GM21528 (cell line): Measurements from ENCODE around the gene UBAP2.

Experiments used
- ATAC-seq: cut with Tn5 transposase; IDR thresholded peaks from one replicate; pipeline ENCODE4 v1.9.1; 2021; ENCODE audit warnings: mild to moderate bottlenecking, moderate library complexity; ENCODE audit not compliant: unreplicated experiment, low FRiP score

The UBAP2 gene

DNA sequence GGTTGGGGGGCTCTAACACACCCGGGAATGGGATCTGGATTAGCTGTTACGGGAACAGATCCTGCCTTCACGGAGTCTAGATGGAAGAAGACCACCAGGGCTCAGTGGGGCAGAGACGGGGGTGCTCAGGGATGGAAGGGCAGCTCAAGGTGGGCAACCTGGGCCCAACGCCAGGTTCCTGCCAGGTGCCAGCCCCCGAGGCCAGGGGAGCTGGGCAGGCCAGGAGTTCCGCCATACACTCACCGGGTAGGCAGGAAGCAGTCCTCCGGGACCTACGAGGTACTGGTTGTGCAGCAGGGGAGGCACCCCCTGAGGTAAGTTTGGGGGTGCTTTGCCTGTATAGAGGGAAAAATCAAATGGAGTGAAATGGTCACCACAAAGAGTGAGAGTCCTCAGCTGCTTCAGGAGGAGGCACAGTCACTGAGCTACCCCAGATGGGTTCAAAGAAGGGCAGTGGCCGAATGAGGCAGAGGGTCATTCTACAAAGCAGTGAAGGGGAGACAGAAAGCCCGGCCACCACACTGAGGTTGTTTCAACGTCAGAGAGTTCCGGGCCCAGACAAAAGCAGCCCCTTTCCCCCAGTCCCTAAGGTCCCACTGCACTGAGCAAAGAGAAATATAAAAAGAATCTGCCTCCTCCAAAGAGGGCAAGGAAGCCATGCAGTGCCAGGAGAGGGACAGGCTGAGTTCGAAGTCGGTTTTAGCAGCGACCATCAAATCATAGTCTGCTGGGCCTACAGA, 121.8 kb downstream of the UBAP2 start:
- ATAC-seq = no peak

GRCh38 chr9:33924978-33925797, 123.5 kb downstream of the UBAP2 start:
- no peak for ATAC-seq

DNA sequence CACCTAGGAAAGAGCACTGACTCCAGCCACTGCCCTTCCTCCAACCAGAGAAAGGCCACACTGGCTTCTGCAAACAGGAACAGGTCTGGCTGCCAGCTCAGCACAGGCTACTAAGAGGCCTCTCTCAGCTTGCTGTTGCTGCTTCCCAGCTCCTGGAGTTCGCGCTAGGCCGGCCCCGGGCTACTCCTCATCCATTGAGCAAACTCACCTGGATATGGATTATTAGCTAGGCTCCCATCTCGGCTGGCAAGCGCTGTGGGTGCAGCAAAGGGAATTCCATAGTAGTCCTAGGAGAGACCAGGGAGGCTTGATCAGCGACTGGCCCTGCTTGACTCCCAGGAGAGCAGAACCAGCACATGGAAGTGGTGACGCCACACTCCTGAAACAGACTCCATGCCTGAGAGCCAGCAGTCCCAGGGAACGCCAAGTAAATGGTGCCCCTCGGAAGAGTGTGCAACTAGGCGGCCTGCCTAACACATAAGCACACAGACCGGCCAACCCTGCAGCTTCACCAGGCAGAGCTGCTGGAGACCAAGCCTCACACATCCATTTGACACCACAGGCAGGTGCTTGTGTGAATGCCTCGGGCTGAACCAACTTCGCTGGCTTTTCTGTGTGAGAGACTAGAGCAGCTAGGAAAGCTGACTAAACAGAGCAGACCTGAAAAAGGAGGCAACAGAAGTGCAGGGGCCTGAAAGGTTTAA, 124.5 kb downstream of the UBAP2 start:
- ATAC-seq = no peak

- no peak for ATAC-seq
Measured at GRCh38 chr9:33923079-33923478, 125.6 kb downstream of the UBAP2 start.

DNA sequence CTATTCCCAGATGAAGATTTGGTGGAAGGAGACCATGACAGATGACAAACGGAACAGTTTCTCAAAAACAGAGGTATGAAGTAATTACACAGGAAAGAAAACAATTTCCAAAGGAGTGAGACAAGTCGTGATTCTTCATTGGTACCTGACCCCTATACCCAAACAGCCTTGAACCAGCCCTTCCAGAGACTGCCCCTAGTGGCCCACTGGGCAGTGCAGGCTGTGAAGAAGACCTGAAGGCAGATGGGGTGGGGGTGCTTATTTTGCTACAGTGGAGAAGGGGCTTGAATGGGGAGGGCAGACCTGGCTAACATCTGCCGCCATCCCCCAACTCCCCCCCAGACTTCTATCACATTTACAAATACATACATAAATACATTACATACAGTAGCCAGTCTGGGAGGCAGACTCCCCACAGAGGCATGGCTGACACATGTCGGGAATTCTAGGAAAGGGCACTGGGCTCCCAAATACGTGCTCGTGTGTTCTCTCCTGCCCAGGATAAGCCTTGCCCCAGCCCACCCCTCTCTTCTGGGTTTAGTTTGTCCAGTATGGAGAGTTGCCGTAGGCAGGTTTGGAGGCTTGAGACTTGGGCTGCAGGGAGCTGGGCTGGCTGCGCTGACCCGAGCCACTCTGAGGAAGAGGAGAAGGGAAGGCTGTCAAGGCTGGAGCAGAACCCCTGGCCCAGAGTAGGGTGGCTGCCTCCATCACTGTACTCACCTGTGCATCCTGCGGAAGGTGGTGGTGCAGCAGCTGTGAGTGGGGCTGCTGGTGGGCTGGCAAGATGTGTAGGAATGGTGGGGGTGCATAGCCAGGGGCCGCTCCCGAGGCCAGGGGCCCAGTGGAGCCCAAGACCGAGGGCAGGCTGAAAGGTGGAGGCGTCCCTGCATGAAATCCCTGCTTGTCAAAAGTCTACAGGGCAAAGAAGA, 126.5 kb downstream of the UBAP2 start:
- ATAC-seq = no peak

DNA sequence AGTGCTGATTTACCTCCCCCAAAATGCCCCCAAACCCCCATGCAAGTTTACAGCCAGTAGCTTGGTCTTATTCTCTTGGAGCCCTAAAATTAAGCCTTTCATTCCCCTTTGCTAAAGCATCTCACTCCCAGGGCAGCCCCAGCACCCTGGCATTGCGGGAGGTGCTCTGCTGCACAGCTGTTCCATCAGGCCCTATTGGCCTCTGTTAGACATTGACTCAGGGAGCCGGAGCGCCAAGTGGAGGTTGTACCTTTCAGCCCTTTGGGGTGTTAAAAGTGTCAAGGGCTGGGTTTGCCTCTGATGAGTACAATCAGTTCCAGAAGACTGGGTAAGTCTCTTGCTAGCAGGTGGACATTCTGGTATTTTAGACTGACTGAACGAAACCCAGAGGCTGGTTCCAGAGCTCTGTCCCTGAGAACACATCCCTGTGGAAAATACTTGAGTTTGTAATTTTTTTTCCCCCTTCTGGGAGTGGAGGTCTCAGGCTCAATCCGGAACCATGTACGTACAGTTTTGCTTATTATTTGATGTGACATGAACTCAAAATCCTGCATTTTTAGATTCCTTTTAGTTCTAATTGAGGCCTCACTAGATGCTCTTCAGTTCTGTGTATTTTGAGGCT, 129.3 kb downstream of the UBAP2 start:
- no peak for ATAC-seq

GRCh38 chr9:33917036-33917435, 131.7 kb downstream of the UBAP2 start:
- ATAC-seq = no peak

- ATAC-seq = no peak
Measured at GRCh38 chr9:33914887-33915628, 133.6 kb downstream of the UBAP2 start.

DNA sequence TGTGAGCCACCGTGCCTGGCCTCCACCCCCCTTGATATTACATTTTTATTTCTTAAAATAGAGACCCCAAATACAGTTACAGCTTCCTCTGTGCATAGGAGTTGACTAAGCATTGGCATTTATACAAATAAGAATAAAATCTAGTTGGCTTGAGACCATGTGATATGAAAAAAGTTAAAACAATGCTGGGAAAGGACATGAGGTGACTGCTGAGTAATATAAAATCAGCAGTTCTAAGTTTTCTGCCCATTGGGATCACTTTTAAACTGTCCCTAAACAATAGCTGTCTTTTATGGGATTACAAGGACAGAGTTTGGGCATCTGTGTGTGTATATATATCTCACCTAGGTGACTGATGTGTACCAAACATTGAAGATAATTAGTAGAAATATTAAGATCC, 135.1 kb downstream of the UBAP2 start:
- no peak for ATAC-seq

DNA sequence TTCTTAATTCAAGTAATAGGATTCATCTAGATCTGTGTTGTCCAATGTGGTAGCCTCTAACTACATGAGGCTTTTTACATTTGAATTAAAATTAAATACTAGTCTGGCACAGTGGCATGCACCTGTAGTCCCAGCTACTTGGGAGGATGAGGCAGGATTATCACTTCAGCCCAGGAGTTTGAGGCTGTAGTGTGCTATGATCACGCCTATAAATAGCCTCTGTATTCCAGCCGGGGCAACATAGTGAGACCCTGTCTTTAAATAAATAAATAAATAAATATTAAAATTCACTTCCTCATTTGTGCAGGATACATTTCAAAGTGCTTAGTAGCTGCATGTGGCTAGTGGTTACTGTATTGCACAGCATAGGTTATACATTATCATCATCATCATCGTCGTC, 139.9 kb downstream of the UBAP2 start:
- no peak for ATAC-seq

DNA sequence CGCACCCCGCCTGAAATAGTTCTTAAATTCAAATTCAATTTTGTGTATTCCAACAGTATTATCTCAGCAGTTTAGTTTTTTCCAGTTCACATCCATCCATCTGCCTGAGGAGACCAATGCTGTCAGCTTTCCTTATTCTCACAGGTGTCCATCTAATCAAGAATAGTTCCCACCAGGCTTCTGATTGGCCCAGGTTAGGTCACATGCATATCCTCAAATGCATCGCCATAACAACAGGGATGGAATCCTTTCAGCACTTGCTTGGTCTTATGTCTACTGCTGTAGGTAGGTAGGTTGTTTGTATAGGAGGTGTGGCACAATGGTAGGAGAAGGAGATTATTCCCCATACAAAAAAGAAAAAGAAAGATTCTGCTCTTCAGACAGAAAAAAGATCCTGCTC, 140.6 kb downstream of the UBAP2 start:
- ATAC-seq = no peak

GRCh38 chr9:33907347-33907746, 141.3 kb downstream of the UBAP2 start:
- ATAC-seq = no peak

DNA sequence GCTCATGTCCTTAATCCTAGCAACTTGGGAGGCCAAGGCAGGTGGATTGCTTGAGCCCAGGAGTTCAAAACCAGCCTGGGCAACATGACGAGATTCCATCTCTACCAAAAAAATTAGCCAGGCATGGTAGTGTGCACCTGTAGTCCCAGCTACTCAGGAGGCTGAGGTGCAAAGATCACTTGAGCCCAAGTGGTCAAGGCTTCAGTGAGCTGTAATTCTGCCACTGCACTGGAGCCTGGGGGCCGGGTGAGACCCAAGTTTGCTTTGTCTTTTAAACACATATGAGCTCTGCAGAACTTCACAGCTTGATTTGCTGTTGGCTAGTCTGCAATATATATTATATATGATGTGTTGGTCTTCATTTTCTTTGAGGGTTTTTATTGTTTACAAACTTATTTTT, 141.9 kb downstream of the UBAP2 start:
- ATAC-seq = no peak

GRCh38 chr9:33905137-33905536, 143.6 kb downstream of the UBAP2 start:
- ATAC-seq = no peak

GRCh38 chr9:33903157-33903780, 145.4 kb downstream of the UBAP2 start:
- no peak for ATAC-seq

- no peak for ATAC-seq
Measured at GRCh38 chr9:33894316-33894715, 154.4 kb downstream of the UBAP2 start.

DNA sequence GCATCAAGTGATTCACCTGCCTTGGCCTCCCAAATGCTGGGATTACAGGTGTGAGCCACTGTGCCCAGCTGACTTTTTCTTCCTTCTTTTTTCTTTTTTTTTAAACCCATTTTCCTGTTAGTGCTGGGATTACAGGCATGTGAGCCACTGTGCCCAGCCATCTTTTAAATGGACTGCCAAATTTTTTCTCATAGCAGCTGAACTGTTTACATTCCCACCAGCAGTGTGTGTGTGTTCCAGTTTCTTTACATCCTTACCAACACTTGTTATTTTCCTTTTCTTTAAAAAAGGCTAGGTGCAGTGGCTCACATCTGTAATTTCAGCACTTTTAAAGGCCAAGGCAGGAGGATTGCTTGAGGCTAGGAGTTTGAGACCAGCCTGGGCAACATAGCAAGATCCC, 154.8 kb downstream of the UBAP2 start:
- ATAC-seq = no peak

DNA sequence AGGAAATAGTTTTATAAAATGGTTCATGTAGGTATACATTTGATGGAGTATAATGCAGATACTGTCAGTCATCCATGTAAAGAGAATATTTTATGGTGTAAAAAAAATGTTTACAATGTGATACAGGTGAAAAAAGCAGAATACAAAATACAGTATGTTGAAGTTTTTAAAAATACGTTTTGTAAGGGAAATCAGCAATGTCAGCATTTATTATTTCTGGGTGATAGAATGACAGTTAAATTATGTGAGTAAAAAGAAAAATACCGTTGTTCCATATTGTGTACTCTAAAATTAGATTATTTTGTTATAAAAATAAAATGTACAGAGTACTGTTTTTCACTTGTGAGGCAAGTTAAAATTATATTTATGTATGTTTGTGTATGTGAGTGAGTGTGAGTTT, 162.7 kb downstream of the UBAP2 start:
- no peak for ATAC-seq
